ENCODE results near the gene FAM25C. TPM values are rescaled to one million over a fixed set of nuclear protein-coding genes. Genes with fewer than 3 reads are reported as not detected.
A peak's percentile ranks its signal among the peaks of the same experiment; 100 is the strongest.
"Not testable (repeated sequence)": the region's sequence is repeated elsewhere in the genome, so short reads cannot be mapped to it uniquely, and the experiment has no call there.

FAM25C gene
- total RNA-seq (not detected), polyA plus RNA-seq (under 1 TPM in 1 of 3 donors, not detected in 2; 0.56 TPM)
- long read RNA-seq, donor 1: 0 reads
- long read RNA-seq, donor 2: 0 reads

DNA sequence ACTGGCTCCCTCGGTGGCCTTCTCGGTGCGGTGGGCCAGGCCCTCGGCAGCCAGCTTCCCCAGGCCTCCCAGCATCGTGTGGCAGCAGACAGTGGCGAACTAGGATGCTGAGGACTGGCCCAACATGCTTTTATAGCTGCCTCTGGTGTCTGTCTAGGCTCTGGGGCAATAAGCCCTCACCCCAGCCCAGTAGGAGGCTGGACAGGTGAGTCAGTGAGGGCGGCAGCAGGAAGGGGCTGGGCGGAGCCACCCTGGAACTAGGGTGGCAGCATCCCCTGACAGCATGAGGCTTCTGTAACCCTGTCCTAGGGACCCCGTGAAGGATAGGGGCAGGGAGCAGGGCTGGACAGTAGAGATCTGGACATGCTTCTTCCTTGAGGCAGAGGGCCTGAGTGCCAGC lies at the start of gene FAM25C:
Gene FAM25C (minus strand): TSS at position 101 of the 400 bp plus-strand sequence. CDS start 26 bp downstream, at position 75.
- H3K9me3 ChIP-seq; H3K4me3 ChIP-seq; H3K4me1 ChIP-seq; intact Hi-C loops (cut with DNase I); DNase-seq; H3K27me3 ChIP-seq (ENCODE audit: insufficient read depth in 3 of 3, low read length in 2 of 3); ATAC-seq; H3K27ac ChIP-seq; H3K36me3 ChIP-seq (ENCODE audit: insufficient read depth in 1 of 2, low read depth in 1 of 2): not testable (repeated sequence)
- WGBS, 3 donors: no CpG with 5 or more reads among the region's 9 CpGs

DNA sequence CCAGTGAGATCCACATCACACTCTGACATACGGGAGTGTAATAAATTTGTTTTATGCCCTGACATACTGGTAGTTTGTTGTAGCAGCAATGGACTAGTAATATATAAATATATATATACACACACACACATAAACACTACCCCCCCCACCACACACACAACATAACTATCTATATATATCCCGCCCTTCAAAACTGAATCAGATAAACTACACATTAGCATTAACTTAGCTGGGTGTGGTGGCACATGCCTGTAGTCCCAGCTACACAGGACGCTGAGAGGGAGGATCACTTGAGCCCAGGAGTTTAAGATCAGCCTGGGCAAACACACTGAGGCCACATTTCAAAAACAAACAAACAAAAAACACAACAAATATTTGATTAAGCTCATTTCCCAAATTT lies 45.0 kb upstream of the FAM25C start:
- H3K9me3 ChIP-seq; ATAC-seq; H3K27ac ChIP-seq; H3K4me1 ChIP-seq; DNase-seq; H3K27me3 ChIP-seq (ENCODE audit: insufficient read depth in 3 of 3, low read length in 2 of 3); H3K4me3 ChIP-seq; H3K36me3 ChIP-seq (ENCODE audit: insufficient read depth in 1 of 2, low read depth in 1 of 2); intact Hi-C loops (cut with DNase I): not testable (repeated sequence)
- 63 to 87% (median 78%) methylated on average over 1 to 2 of the region's 3 CpGs for WGBS, 3 donors

DNA sequence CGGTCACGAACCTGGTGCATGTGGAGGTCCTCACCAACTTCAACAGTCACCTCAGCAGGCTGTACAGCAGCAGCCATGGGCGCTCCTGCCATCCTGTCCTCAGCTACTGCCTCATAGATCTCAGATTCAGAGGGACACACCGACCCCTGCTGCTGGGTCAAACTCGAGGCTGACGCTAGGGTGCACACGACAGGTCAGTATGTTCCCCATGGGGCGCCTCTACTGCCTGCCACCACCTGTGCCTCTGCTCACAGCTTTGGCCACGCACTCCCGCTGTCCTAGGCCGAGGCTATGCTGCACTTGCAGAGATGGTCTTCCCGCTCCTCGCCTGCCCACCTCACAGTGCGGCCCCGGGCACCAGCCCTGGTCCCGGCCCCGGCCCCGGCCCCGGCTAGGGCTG lies 31.8 kb upstream of the FAM25C start:
- DNase-seq; ATAC-seq; H3K27ac ChIP-seq; H3K9me3 ChIP-seq; H3K36me3 ChIP-seq (ENCODE audit: insufficient read depth in 1 of 2, low read depth in 1 of 2); H3K4me3 ChIP-seq; H3K4me1 ChIP-seq; H3K27me3 ChIP-seq (ENCODE audit: insufficient read depth in 3 of 3, low read length in 2 of 3); intact Hi-C loops (cut with DNase I): not testable (repeated sequence)
- 79 to 88% (median 86%) methylated on average over 5 to 14 of the region's 19 CpGs for WGBS, 3 donors

DNA sequence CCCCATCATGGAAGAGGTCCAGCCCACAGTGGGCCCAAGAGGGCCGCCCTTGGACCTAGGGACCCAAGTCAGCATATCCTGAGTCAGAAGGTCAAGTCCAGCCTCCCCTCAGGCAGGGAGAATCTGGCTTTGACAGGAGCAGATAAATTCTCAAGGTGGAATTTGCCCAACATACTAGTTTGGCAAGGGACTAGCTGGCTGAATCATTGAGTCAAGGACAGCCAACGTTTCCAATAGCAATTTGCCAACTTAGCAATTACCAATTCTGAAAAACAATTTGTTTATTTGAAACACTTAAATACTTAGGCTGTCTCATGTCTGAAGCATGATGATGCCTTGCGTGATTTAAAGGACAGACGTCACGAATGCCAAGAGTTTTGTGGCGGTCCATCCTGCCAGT lies 2.7 kb upstream of the FAM25C start:
- ATAC-seq; H3K4me1 ChIP-seq; H3K9me3 ChIP-seq; intact Hi-C loops (cut with DNase I); H3K36me3 ChIP-seq (ENCODE audit: insufficient read depth in 1 of 2, low read depth in 1 of 2); H3K27me3 ChIP-seq (ENCODE audit: insufficient read depth in 3 of 3, low read length in 2 of 3); DNase-seq; H3K4me3 ChIP-seq; H3K27ac ChIP-seq: not testable (repeated sequence)
- WGBS, 3 donors: 11 to 17% (median 13%) methylated on average over 1 of the region's 6 CpGs

DNA sequence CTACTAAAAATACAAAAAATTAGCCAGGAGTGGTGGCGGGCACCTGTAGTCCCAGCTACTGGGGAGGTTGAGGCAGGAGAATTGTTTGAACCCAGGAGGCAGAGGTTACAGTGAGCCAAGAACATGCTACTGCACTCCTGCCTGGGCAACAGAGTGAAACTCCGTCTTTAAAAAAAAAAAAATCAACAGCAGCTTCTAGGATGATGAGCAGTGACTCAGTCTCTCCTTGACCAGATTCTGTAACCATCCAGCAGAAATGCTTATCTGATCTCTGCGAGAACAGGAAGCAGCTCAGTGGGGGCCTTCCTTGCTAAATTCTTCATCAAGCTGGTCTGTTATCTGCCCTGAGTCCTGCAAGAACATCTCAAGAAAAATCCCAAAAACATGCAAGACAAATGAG lies 5.5 kb downstream of the FAM25C start:
- H3K27ac ChIP-seq; H3K36me3 ChIP-seq (ENCODE audit: insufficient read depth in 1 of 2, low read depth in 1 of 2); H3K27me3 ChIP-seq (ENCODE audit: insufficient read depth in 3 of 3, low read length in 2 of 3); ATAC-seq; H3K9me3 ChIP-seq; H3K4me1 ChIP-seq; intact Hi-C loops (cut with DNase I); DNase-seq; H3K4me3 ChIP-seq: not testable (repeated sequence)
- WGBS, 3 donors: 69 to 79% (median 77%) methylated on average over 2 of the region's 3 CpGs

DNA sequence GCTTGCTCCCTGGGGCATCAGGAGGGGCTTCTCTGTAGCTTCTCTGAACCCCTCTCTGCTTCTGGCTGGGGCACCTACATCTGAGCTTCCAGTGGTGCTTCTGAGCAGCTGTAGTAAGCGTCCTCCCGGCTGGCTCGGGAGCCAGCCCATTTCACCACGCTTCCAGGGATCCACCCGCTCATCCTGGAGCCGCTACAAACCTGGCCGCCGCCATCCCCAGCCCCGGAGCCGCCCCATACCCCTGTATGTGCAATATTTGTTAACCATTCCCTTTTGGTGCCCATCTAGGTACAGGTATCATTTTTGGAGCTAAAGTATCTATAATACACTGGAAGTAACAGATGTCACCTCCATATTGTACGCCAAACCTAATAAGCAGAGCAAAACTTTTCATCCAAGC lies 7.0 kb downstream of the FAM25C start:
- intact Hi-C loops (cut with DNase I); H3K9me3 ChIP-seq; DNase-seq; H3K36me3 ChIP-seq (ENCODE audit: insufficient read depth in 1 of 2, low read depth in 1 of 2); H3K27me3 ChIP-seq (ENCODE audit: insufficient read depth in 3 of 3, low read length in 2 of 3); H3K4me1 ChIP-seq; H3K27ac ChIP-seq; H3K4me3 ChIP-seq; ATAC-seq: not testable (repeated sequence)
- WGBS, 3 donors: 75 to 85% (median 83%) methylated on average over 11 of the region's 11 CpGs

DNA sequence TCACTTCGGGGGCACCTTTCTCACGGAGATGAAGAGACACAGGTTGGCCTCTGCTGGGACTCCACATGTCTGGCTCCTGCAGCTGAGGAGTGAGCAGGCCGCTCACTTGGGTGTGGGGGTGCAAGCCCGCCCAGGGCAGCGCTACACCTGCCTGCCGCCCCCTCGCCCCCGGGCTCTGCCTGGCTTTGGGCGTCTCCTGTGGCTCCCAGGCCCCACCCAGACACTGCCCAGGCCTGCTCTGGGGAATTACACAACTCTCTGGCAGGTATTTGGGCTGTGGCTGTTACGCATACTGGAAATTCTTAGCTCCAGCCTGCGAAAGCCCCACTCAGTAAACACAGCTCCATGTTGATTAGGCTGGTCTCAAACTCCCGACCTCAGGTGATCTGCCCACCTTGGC lies 7.9 kb downstream of the FAM25C start:
- DNase-seq; ATAC-seq; H3K4me3 ChIP-seq; H3K27ac ChIP-seq; H3K9me3 ChIP-seq; H3K27me3 ChIP-seq (ENCODE audit: insufficient read depth in 3 of 3, low read length in 2 of 3); H3K4me1 ChIP-seq; H3K36me3 ChIP-seq (ENCODE audit: insufficient read depth in 1 of 2, low read depth in 1 of 2); intact Hi-C loops (cut with DNase I): not testable (repeated sequence)
- WGBS, 3 donors: 85 to 91% (median 89%) methylated on average over 11 to 12 of the region's 12 CpGs

DNA sequence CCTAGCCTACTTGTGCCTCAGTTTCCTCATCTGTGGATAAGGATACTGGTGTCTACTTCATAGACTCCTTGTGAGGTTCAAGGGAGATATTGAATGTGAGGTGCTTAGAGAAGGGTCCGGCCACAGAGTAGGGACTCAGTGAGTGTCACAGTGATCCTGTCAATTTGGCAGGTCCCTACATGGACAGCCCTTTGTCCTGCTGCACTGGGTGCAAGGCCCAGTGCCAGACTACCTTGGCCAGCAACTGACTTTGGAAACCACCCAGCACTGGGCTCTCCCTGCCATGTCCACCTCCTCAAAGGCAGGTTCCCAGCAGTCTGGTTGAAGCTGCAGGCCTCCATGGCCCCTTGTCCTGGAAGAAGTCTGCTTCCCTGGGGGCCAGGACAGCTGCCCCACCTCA lies 9.5 kb downstream of the FAM25C start:
- H3K4me3 ChIP-seq; H3K4me1 ChIP-seq; H3K27ac ChIP-seq; intact Hi-C loops (cut with DNase I); DNase-seq; H3K36me3 ChIP-seq (ENCODE audit: insufficient read depth in 1 of 2, low read depth in 1 of 2); ATAC-seq; H3K9me3 ChIP-seq; H3K27me3 ChIP-seq (ENCODE audit: insufficient read depth in 3 of 3, low read length in 2 of 3): not testable (repeated sequence)
- no CpG with 5 or more reads among the region's 1 CpG for WGBS, 3 donors

DNA sequence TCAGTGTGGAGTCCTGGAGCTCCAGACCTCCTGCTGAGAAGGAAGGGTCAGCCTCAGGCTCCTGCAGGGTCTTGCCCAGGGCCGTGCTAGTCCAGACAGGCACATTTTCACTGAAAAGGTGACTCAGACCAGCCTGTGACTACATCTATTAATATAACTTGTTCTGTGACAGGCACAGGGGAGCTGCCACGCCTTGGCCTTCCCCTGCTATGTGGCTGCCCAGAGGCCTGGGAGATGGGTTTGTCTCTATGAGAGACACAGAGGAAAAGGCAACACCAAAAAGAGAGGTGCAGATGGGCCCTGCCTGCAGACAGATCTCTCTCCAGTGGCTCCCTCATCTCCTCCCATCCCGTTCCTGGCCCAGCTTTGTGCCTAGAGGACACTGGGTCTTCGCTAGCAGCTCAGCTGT lies 10.0 kb downstream of the FAM25C start:
- H3K4me1 ChIP-seq; intact Hi-C loops (cut with DNase I); H3K27me3 ChIP-seq (ENCODE audit: insufficient read depth in 3 of 3, low read length in 2 of 3); H3K36me3 ChIP-seq (ENCODE audit: insufficient read depth in 1 of 2, low read depth in 1 of 2); H3K4me3 ChIP-seq; DNase-seq; H3K9me3 ChIP-seq; ATAC-seq; H3K27ac ChIP-seq: not testable (repeated sequence)
- 63% methylated on average over 1 of the region's 4 CpGs; no CpG with 5 or more reads in 2 of the 3 donors for WGBS, 3 donors

DNA sequence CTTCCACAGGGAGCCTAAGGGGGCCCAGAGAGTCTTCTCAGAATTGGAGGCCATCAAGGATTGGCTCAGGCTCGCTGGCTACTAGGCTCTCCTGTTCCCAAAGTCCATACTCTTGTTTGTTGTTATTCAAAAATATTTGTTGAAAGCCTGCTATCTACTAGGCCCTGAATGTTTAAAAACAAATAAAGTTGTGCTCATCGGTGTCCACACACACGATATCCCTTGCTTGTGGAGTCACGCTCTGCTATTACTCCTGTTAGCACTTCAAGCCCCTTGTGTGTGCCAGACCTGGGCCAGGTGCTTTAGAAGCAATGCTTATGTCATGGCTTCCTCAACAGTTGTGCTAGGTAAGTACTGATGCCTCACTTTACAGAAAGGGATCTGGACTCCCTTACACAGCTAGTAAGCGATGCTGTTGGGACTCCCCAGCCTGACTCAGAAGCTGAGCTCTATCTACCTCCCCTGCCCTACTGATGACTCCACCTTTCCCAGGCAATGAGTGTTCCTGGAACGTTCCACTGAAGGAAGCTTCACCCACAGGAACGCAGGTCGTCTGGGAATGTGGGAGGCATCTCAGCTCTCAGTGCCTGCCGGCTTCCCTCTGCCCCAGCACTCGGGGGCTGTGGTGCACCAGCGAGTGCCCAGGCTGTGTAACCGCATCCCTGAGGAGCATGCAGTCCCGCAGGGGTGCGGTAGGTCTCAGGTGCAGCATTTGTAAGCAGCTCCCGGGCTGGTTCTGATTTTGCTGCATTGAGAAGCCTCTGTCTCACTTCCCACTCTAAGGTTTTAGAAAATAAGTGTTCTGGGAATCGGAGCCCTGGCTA lies 10.7 kb downstream of the FAM25C start:
- H3K36me3 ChIP-seq (ENCODE audit: insufficient read depth in 1 of 2, low read depth in 1 of 2); ATAC-seq; H3K27ac ChIP-seq; H3K4me3 ChIP-seq; H3K27me3 ChIP-seq (ENCODE audit: insufficient read depth in 3 of 3, low read length in 2 of 3); H3K9me3 ChIP-seq; H3K4me1 ChIP-seq; DNase-seq; intact Hi-C loops (cut with DNase I): not testable (repeated sequence)
- 84 to 85% (median 85%) methylated on average over 8 to 13 of the region's 16 CpGs for WGBS, 3 donors

DNA sequence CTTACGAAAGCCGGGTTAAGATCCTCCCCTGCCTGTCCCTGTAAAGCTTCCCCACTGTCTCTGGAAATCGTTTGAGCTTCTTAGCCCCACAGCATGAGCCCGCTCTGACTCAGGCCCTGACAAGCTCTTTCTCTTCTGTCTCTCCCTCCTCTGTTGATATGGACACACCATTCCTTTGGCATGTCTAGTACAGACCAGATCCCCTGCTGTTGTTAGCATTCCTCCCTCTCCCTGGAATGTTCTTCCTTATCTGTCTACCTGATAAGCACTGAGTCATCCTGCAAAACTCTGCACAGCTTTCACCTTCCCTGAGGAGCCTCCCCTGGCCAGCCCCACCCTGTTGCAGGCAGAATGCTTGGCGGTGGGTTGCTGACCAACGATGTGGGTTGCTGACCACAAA lies 11.6 kb downstream of the FAM25C start:
- DNase-seq; H3K36me3 ChIP-seq (ENCODE audit: insufficient read depth in 1 of 2, low read depth in 1 of 2); H3K27ac ChIP-seq; H3K27me3 ChIP-seq (ENCODE audit: insufficient read depth in 3 of 3, low read length in 2 of 3); intact Hi-C loops (cut with DNase I); H3K4me3 ChIP-seq; H3K4me1 ChIP-seq; H3K9me3 ChIP-seq: not testable (repeated sequence)
- peak in 1 of 4 donors; percentile 25 for ATAC-seq
- no CpG with 5 or more reads among the region's 6 CpGs for WGBS, 3 donors

All from psoas muscle (tissue), 8 donors.